GM18499 (cell line): ENCODE results near the gene PARP12.

Source experiments
- ATAC-seq: cut with Tn5 transposase; IDR thresholded peaks from one replicate; pipeline ENCODE4 v1.9.1; 2021; ENCODE audit warnings: moderate number of reproducible peaks; ENCODE audit not compliant: insufficient read depth, unreplicated experiment

The PARP12 gene

GRCh38 chr7:139974179-139974811 is 88.5 kb downstream of the PARP12 start:
- ATAC-seq: no peak
